Measurements from ENCODE around the gene CAPN7.

Gene CAPN7

DNA sequence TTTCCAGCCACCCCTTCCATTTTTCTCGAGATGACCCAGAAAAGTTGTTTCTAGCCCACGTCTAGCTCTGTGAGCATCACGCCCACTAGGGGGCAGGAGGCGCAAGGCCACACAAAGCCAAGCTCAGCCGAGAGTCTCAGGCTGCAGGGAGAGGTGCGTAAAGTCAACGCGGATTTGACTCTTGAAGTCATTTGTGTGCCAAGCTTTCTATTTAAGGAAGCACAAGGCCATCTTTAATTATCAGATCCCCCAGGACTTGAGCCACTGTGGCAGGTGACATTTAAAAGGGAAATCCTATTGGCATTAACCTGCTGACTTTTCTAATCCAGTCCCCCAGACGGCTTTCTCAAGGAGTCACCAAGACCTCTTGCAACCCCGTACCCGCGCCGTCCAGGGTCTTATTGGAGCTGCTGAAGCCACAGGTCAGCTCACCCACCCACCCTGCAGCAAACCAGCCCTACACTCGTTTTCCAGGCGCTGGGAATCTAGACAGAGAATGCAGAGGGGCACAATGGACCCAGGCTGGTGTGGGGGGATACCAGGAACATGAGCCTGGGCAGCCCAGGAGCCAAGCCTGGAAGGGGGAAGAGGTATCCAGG is 62.1 kb downstream of the CAPN7 start:
- Histone ChIP-seq H2AFZ (ENCODE audit: low read length) (no peak overlapping the region), H3K9ac (ENCODE audit: low read length) (no peak overlapping the region), H3K4me1 (ENCODE audit: low read length) (no peaks in the 10 kb centered on the region), H3K9me2 (replicated peaks; ENCODE audit: insufficient read depth, low read length) (no peaks in the 10 kb centered on the region), H3F3A (ENCODE audit: insufficient read depth, low read length) (no peaks in the 10 kb centered on the region), H3K4me2 (ENCODE audit: low read depth, low read length) (no peak overlapping the region), H3K9me3 (replicated peaks; ENCODE audit: insufficient read depth, low read length) (no peaks in the 10 kb centered on the region), H3K27ac (ENCODE audit: low read length) (no peak overlapping the region), H3K4me3 (ENCODE audit: low read length) (no peak overlapping the region), H3K79me2 (ENCODE audit: low read length) (no peaks in the 10 kb centered on the region), H3K27me3 (replicated peaks; ENCODE audit: insufficient read depth, low read length) (no peaks in the 10 kb centered on the region), H3K36me3 (replicated peaks; ENCODE audit: insufficient read depth, low read length) (no peaks in the 10 kb centered on the region), H4K20me1 (ENCODE audit: insufficient read depth, low read length) (no peaks in the 10 kb centered on the region)
- DNase-seq = peak; percentile 83
- TF ChIP-seq, protein P1, sequence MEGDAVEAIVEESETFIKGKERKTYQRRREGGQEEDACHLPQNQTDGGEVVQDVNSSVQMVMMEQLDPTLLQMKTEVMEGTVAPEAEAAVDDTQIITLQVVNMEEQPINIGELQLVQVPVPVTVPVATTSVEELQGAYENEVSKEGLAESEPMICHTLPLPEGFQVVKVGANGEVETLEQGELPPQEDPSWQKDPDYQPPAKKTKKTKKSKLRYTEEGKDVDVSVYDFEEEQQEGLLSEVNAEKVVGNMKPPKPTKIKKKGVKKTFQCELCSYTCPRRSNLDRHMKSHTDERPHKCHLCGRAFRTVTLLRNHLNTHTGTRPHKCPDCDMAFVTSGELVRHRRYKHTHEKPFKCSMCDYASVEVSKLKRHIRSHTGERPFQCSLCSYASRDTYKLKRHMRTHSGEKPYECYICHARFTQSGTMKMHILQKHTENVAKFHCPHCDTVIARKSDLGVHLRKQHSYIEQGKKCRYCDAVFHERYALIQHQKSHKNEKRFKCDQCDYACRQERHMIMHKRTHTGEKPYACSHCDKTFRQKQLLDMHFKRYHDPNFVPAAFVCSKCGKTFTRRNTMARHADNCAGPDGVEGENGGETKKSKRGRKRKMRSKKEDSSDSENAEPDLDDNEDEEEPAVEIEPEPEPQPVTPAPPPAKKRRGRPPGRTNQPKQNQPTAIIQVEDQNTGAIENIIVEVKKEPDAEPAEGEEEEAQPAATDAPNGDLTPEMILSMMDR (IDR thresholded peaks at IDR 0.05; ENCODE audit: low read length) = peak; percentile 97
- TF ChIP-seq EZH2phosphoT487 (IDR thresholded peaks at IDR 0.05; ENCODE audit: low read length) = no peak

DNA sequence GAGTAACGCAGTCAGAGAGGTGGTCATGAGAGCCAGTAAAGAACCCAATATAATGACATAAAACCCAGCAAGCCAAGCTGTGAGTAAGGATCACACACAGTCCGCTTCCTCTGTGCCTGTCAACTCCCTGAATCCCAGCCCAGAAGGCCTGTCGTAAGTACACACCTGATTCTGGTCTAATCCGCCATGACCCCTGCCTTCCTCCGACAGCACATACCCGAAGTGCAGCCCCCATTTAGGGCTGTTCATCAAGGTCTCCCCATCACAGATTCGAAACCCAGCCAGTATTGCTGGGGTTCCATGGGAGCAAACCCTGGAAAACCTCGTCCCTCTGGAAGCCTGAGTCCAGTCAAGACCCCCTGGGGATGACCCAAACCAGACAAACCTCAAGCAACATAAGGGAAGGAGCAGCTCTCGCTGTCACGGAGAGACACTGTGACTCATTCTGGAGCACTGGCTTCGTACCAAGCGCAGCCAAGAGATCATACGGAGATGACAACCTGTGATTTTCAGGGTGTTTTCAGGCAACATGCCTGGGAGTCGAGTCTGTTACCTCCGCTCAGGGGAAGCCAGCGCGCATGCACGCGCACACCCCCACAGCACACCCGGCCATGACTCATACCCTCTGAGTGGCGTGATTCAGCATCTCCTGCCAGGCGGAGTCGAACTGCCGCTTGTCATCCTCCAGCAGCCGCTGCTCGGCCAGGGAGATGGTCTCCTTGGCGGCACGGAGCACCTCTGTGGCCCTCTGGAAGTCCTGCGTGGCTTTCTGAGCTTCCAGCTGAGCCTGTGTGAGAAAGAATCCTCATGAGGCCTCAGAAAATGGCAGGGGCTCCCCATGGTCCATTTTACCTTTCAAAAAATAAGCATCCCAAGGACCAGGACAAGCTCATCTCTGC is 63.3 kb downstream of the CAPN7 start:
- H3K79me2 ChIP-seq (ENCODE audit: low read length) = no peaks in the 10 kb centered on the region
- no peaks in the 10 kb centered on the region for H3K9me2 ChIP-seq (replicated peaks; ENCODE audit: insufficient read depth, low read length)
- H3K4me2 ChIP-seq (ENCODE audit: low read depth, low read length) = no peak overlapping the region
- TF ChIP-seq EZH2phosphoT487 (IDR thresholded peaks at IDR 0.05; ENCODE audit: low read length) (no peak), EZH2 (optimal IDR thresholded peaks at IDR 0.05; ENCODE audit: low read depth, low read length) (no peak)
- TF ChIP-seq, protein P1 (IDR thresholded peaks at IDR 0.05; ENCODE audit: low read length) = no peak
- no peak for DNase-seq
- no peaks in the 10 kb centered on the region for H3K4me1 ChIP-seq (ENCODE audit: low read length)
- H3K27me3 ChIP-seq (replicated peaks; ENCODE audit: insufficient read depth, low read length) = no peaks in the 10 kb centered on the region
- no peak overlapping the region for H3K9ac ChIP-seq (ENCODE audit: low read length)
- no peak overlapping the region for H2AFZ ChIP-seq (ENCODE audit: low read length)
- no peaks in the 10 kb centered on the region for H3K9me3 ChIP-seq (replicated peaks; ENCODE audit: insufficient read depth, low read length)
- no peaks in the 10 kb centered on the region for H3F3A ChIP-seq (ENCODE audit: insufficient read depth, low read length)
- H3K4me3 ChIP-seq (ENCODE audit: low read length) = no peak overlapping the region
- H3K27ac ChIP-seq (ENCODE audit: low read length) = no peak overlapping the region
- no peaks in the 10 kb centered on the region for H3K36me3 ChIP-seq (replicated peaks; ENCODE audit: insufficient read depth, low read length)
- H4K20me1 ChIP-seq (ENCODE audit: insufficient read depth, low read length) = no peaks in the 10 kb centered on the region

DNA sequence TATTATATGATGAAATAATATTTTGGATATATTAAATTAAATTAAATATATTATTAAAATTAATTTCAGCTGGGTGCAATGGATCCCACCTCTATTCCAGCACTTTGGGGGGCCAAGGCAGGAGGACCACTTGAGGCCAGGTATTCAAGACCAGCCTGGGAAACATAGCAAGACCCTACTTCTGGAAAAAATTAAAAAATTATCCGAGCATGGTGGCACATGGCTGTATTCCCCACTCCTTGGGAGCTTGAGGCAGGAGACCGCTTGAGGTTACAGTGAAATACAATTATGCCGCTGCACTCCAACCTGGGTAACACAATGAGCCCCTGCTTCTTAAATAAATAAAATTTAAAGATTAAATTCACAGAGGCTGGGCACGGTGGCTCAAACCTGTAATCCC is 65.0 kb downstream of the CAPN7 start:
- TF ChIP-seq EZH2phosphoT487 (IDR thresholded peaks at IDR 0.05; ENCODE audit: low read length) (no peak), EZH2 (optimal IDR thresholded peaks at IDR 0.05; ENCODE audit: low read depth, low read length) (no peak)
- TF ChIP-seq, protein P1 (IDR thresholded peaks at IDR 0.05; ENCODE audit: low read length) = no peak
- H3K27ac ChIP-seq (ENCODE audit: low read length) = no peak overlapping the region
- no peak overlapping the region for H3K9ac ChIP-seq (ENCODE audit: low read length)
- no peaks in the 10 kb centered on the region for H4K20me1 ChIP-seq (ENCODE audit: insufficient read depth, low read length)
- no peak overlapping the region for H3K4me2 ChIP-seq (ENCODE audit: low read depth, low read length)
- no peaks in the 10 kb centered on the region for H3K9me3 ChIP-seq (replicated peaks; ENCODE audit: insufficient read depth, low read length)
- no peaks in the 10 kb centered on the region for H3F3A ChIP-seq (ENCODE audit: insufficient read depth, low read length)
- no peaks in the 10 kb centered on the region for H3K9me2 ChIP-seq (replicated peaks; ENCODE audit: insufficient read depth, low read length)
- DNase-seq = no peak
- no peaks in the 10 kb centered on the region for H3K27me3 ChIP-seq (replicated peaks; ENCODE audit: insufficient read depth, low read length)
- no peaks in the 10 kb centered on the region for H3K4me1 ChIP-seq (ENCODE audit: low read length)
- H2AFZ ChIP-seq (ENCODE audit: low read length) = no peak overlapping the region
- H3K79me2 ChIP-seq (ENCODE audit: low read length) = no peaks in the 10 kb centered on the region
- no peaks in the 10 kb centered on the region for H3K36me3 ChIP-seq (replicated peaks; ENCODE audit: insufficient read depth, low read length)
- no peak overlapping the region for H3K4me3 ChIP-seq (ENCODE audit: low read length)
